ENCODE measurements around the gene LSR. TPM values are rescaled to one million over a fixed set of nuclear protein-coding genes. Genes with fewer than 3 reads are reported as not detected.
A peak's percentile ranks its signal among the peaks of the same experiment; 100 is the strongest.

Gene LSR
- total and polyA plus RNA-seq, 2 experiments from 2014 or later: 116 to 212 TPM

DNA sequence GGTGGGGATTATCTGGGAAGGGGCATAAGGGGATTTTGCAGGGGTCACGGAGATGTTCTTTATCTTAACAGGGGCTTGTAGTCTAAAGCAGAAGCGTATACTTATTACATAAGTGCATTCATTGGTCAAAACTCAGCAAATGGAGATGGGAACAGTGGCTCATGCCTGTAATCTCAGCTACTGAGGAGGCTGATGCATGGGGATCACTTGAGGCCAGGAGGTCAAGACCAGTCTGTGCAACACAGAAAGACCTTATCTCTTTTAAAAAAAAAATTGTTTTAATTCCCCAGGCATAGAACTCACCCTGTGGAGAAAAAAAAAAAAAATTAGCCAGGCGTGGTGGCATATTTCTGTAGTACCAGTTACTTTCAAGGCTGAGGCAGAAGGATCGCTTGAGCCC, 39.2 kb upstream of the LSR start:
- H3K4me3 ChIP-seq: no peak overlapping the region
- TF ChIP-seq STAT1 (IDR thresholded peaks at IDR 0.05; ENCODE audit: unreplicated experiment): no peak
- TF ChIP-seq, protein P1, sequence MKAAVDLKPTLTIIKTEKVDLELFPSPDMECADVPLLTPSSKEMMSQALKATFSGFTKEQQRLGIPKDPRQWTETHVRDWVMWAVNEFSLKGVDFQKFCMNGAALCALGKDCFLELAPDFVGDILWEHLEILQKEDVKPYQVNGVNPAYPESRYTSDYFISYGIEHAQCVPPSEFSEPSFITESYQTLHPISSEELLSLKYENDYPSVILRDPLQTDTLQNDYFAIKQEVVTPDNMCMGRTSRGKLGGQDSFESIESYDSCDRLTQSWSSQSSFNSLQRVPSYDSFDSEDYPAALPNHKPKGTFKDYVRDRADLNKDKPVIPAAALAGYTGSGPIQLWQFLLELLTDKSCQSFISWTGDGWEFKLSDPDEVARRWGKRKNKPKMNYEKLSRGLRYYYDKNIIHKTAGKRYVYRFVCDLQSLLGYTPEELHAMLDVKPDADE (IDR thresholded peaks at IDR 0.05): no peak
- no peak for TF ChIP-seq ZNF331 (CRISPR knock-in tag; IDR thresholded peaks at IDR 0.05; ENCODE audit: low read depth)
- TF ChIP-seq, protein P2, sequence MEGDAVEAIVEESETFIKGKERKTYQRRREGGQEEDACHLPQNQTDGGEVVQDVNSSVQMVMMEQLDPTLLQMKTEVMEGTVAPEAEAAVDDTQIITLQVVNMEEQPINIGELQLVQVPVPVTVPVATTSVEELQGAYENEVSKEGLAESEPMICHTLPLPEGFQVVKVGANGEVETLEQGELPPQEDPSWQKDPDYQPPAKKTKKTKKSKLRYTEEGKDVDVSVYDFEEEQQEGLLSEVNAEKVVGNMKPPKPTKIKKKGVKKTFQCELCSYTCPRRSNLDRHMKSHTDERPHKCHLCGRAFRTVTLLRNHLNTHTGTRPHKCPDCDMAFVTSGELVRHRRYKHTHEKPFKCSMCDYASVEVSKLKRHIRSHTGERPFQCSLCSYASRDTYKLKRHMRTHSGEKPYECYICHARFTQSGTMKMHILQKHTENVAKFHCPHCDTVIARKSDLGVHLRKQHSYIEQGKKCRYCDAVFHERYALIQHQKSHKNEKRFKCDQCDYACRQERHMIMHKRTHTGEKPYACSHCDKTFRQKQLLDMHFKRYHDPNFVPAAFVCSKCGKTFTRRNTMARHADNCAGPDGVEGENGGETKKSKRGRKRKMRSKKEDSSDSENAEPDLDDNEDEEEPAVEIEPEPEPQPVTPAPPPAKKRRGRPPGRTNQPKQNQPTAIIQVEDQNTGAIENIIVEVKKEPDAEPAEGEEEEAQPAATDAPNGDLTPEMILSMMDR (conservative IDR thresholded peaks at IDR 0.05; ENCODE audit: low read depth in 2 of 2): no peak
- TF ChIP-seq POLR2AphosphoS5 (IDR thresholded peaks at IDR 0.05; ENCODE audit: low read depth): no peak
- no peak for TF ChIP-seq EZH2phosphoT487 (IDR thresholded peaks at IDR 0.05; ENCODE audit: unreplicated experiment)
- TF ChIP-seq CREB1 (CRISPR knock-in tag; IDR thresholded peaks at IDR 0.05; ENCODE audit: low read depth): no peak
- TF ChIP-seq, protein P3, sequence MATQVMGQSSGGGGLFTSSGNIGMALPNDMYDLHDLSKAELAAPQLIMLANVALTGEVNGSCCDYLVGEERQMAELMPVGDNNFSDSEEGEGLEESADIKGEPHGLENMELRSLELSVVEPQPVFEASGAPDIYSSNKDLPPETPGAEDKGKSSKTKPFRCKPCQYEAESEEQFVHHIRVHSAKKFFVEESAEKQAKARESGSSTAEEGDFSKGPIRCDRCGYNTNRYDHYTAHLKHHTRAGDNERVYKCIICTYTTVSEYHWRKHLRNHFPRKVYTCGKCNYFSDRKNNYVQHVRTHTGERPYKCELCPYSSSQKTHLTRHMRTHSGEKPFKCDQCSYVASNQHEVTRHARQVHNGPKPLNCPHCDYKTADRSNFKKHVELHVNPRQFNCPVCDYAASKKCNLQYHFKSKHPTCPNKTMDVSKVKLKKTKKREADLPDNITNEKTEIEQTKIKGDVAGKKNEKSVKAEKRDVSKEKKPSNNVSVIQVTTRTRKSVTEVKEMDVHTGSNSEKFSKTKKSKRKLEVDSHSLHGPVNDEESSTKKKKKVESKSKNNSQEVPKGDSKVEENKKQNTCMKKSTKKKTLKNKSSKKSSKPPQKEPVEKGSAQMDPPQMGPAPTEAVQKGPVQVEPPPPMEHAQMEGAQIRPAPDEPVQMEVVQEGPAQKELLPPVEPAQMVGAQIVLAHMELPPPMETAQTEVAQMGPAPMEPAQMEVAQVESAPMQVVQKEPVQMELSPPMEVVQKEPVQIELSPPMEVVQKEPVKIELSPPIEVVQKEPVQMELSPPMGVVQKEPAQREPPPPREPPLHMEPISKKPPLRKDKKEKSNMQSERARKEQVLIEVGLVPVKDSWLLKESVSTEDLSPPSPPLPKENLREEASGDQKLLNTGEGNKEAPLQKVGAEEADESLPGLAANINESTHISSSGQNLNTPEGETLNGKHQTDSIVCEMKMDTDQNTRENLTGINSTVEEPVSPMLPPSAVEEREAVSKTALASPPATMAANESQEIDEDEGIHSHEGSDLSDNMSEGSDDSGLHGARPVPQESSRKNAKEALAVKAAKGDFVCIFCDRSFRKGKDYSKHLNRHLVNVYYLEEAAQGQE (IDR thresholded peaks at IDR 0.05; ENCODE audit: unreplicated experiment): no peak
- no peak for TF ChIP-seq JUNB (IDR thresholded peaks at IDR 0.05; ENCODE audit: unreplicated experiment)
- no peak for TF ChIP-seq EZH2 (IDR thresholded peaks at IDR 0.05; ENCODE audit: low read depth, unreplicated experiment)
- TF ChIP-seq, protein P4, sequence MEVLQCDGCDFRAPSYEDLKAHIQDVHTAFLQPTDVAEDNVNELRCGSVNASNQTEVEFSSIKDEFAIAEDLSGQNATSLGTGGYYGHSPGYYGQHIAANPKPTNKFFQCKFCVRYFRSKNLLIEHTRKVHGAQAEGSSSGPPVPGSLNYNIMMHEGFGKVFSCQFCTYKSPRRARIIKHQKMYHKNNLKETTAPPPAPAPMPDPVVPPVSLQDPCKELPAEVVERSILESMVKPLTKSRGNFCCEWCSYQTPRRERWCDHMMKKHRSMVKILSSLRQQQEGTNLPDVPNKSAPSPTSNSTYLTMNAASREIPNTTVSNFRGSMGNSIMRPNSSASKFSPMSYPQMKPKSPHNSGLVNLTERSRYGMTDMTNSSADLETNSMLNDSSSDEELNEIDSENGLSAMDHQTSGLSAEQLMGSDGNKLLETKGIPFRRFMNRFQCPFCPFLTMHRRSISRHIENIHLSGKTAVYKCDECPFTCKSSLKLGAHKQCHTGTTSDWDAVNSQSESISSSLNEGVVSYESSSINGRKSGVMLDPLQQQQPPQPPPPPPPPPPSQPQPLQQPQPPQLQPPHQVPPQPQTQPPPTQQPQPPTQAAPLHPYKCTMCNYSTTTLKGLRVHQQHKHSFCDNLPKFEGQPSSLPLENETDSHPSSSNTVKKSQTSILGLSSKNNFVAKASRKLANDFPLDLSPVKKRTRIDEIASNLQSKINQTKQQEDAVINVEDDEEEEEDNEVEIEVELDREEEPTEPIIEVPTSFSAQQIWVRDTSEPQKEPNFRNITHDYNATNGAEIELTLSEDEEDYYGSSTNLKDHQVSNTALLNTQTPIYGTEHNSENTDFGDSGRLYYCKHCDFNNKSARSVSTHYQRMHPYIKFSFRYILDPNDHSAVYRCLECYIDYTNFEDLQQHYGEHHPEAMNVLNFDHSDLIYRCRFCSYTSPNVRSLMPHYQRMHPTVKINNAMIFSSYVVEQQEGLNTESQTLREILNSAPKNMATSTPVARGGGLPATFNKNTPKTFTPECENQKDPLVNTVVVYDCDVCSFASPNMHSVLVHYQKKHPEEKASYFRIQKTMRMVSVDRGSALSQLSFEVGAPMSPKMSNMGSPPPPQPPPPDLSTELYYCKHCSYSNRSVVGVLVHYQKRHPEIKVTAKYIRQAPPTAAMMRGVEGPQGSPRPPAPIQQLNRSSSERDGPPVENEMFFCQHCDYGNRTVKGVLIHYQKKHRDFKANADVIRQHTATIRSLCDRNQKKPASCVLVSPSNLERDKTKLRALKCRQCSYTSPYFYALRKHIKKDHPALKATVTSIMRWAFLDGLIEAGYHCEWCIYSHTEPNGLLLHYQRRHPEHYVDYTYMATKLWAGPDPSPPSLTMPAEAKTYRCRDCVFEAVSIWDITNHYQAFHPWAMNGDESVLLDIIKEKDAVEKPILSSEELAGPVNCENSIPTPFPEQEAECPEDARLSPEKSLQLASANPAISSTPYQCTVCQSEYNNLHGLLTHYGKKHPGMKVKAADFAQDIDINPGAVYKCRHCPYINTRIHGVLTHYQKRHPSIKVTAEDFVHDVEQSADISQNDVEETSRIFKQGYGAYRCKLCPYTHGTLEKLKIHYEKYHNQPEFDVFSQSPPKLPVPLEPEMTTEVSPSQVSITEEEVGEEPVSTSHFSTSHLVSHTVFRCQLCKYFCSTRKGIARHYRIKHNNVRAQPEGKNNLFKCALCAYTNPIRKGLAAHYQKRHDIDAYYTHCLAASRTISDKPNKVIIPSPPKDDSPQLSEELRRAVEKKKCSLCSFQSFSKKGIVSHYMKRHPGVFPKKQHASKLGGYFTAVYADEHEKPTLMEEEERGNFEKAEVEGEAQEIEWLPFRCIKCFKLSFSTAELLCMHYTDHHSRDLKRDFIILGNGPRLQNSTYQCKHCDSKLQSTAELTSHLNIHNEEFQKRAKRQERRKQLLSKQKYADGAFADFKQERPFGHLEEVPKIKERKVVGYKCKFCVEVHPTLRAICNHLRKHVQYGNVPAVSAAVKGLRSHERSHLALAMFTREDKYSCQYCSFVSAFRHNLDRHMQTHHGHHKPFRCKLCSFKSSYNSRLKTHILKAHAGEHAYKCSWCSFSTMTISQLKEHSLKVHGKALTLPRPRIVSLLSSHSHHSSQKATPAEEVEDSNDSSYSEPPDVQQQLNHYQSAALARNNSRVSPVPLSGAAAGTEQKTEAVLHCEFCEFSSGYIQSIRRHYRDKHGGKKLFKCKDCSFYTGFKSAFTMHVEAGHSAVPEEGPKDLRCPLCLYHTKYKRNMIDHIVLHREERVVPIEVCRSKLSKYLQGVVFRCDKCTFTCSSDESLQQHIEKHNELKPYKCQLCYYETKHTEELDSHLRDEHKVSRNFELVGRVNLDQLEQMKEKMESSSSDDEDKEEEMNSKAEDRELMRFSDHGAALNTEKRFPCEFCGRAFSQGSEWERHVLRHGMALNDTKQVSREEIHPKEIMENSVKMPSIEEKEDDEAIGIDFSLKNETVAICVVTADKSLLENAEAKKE (CRISPR knock-in tag; IDR thresholded peaks at IDR 0.05): no peak
- no peak for TF ChIP-seq NANOG (IDR thresholded peaks at IDR 0.05; ENCODE audit: borderline replicate concordance)
- TF ChIP-seq ZNF114 (CRISPR knock-in tag; IDR thresholded peaks at IDR 0.05): no peak
- no peak overlapping the region for H3K4me2 ChIP-seq
- ATAC-seq: no peak
- peaks cover 4% of the 10 kb centered on the region; the same call in 1 of the 2 replicates for H3F3A ChIP-seq (replicated peaks; ENCODE audit: low read depth)
- Mint-ChIP-seq H3K36me3 (ENCODE audit: low read depth) (no peaks in the 10 kb centered on the region), H3K27me3 (ENCODE audit: insufficient read depth, low read depth, poor library complexity) (peaks cover 8% of the 10 kb centered on the region), H3K4me3 (no peak overlapping the region), H3K4me1 (peaks cover 15% of the 10 kb centered on the region), H3K9me3 (no peaks in the 10 kb centered on the region; the same call in 2 of the 3 replicates), H3K27ac (no peak overlapping the region)
- H3K9me2 ChIP-seq (ENCODE audit: insufficient read depth): peaks cover 5% of the 10 kb centered on the region; the same call in 1 of the 2 replicates
- no peak for DNase-seq (ENCODE audit: low spot score)
- H3K79me2 ChIP-seq (replicated peaks; ENCODE audit: insufficient read depth): no peaks in the 10 kb centered on the region
- H3K4me1 ChIP-seq (ENCODE audit: insufficient read depth): peaks cover 10% of the 10 kb centered on the region
- no peaks in the 10 kb centered on the region for H4K20me1 ChIP-seq (replicated peaks; ENCODE audit: insufficient read depth)
- no peak overlapping the region for H2AFZ ChIP-seq
- no peaks in the 10 kb centered on the region for H3K36me3 ChIP-seq (ENCODE audit: insufficient read depth)
- H3K27me3 ChIP-seq (ENCODE audit: insufficient read depth): no peaks in the 10 kb centered on the region
- H3K27ac ChIP-seq (ENCODE audit: low read depth): 0 out of 2 replicates have a peak overlapping the region, but pooled peaks have one; percentile 10
